Omental fat pad (tissue), 4 donors: ENCODE measurements around the gene CFAP69. TPM values are rescaled to one million over a fixed set of nuclear protein-coding genes. Genes with fewer than 3 reads are reported as not detected.
A peak's percentile ranks its signal among the peaks of the same experiment; 100 is the strongest.

Experiments used
- ATAC-seq: fragments of 150-250 bp; one replicate; pipeline ENCODE4 v1.9.1; 2016; ENCODE audit warnings: mild to moderate bottlenecking, moderate library complexity; ENCODE audit not compliant: low FRiP score
- DNase-seq: peaks from one replicate; pipeline ENCODE4 v3.0.0-alpha.2; 2019; ENCODE audit warnings: low spot score
- CTCF ChIP-seq, 3 donors: fragments of 450-650 bp; IDR thresholded peaks; one replicate each; pipeline ENCODE4 v1.5.1; 2016 to 2017; ENCODE audit warnings: antibody characterized with exemption in 3 of 3, mild to moderate bottlenecking in 3 of 3, moderate library complexity in 2 of 3
- total RNA-seq, 4 donors: library from RNA; depleted of rRNA; stranded (reverse); fragments of >200 nt; gene quantifications; one replicate each; pipeline ENCODE4 v1.1.0, GENCODE V29; 2016

CFAP69 gene
- total RNA-seq, 4 donors from 2014 or later: 11.3 to 41.1 (median 20.4) TPM

- no peak for ATAC-seq
- DNase-seq: no peak
- no peak for TF ChIP-seq CTCF (IDR thresholded peaks at IDR 0.05)
Observed at GRCh38 chr7:90276033-90276728, 31.2 kb downstream of the CFAP69 start.

- DNase-seq: no peak
- ATAC-seq: no peak
- no peak for TF ChIP-seq CTCF (IDR thresholded peaks at IDR 0.05)
Observed at GRCh38 chr7:90288154-90288553, 43.2 kb downstream of the CFAP69 start.

GRCh38 chr7:90290244-90291113, 45.5 kb downstream of the CFAP69 start:
- no peak for TF ChIP-seq CTCF (IDR thresholded peaks at IDR 0.05)
- no peak for DNase-seq
- ATAC-seq: no peak

GRCh38 chr7:90298145-90299038, 53.4 kb downstream of the CFAP69 start:
- no peak for DNase-seq
- peak; percentile 92 for ATAC-seq
- no peak for TF ChIP-seq CTCF (IDR thresholded peaks at IDR 0.05)

- no peak for TF ChIP-seq CTCF (IDR thresholded peaks at IDR 0.05)
- no peak for DNase-seq
- no peak for ATAC-seq
Observed at GRCh38 chr7:90303241-90303640, 58.3 kb downstream of the CFAP69 start.

GRCh38 chr7:90309872-90310271, 64.9 kb downstream of the CFAP69 start:
- no peak for DNase-seq
- no peak for TF ChIP-seq CTCF (IDR thresholded peaks at IDR 0.05)

More at GRCh38 chr7:90309872-90310271, 64.9 kb downstream of the CFAP69 start:
- ATAC-seq: no peak
